Esophagus squamous epithelium (tissue), 5 donors: ENCODE results near the gene DMTF1. TPM values are rescaled to one million over a fixed set of nuclear protein-coding genes. Genes with fewer than 3 reads are reported as not detected.

Experiments used
- DNase-seq: peaks from one replicate; lab custom pipeline; 2025; lab: John Stamatoyannopoulos, UW
- H3K27ac ChIP-seq, 4 donors: fragments of 200-600 bp; sonication (generic); one replicate each; pipeline ENCODE4 v1.5.1; 2016 to 2019; ENCODE audit warnings: mild to moderate bottlenecking in 1 of 4
- H3K27me3 ChIP-seq, 4 donors: fragments of 200-600 bp; sonication (generic); 1 replicate in 3 of 4; 2 replicates in 1 of 4; pipeline versions ENCODE4 v1.5.1 to v1.6.0; 2017 to 2021; ENCODE audit warnings: antibody characterized with exemption in 1 of 4
- H3K36me3 ChIP-seq, 3 donors: fragments of 200-600 bp; sonication (generic); one replicate each; pipeline ENCODE4 v1.5.1; 2016 to 2019
- H3K4me1 ChIP-seq, 3 donors: fragments of 200-600 bp; sonication (generic); one replicate each; pipeline ENCODE4 v1.5.1; 2017 to 2019
- H3K4me3 ChIP-seq, 4 donors: fragments of 200-600 bp; sonication (generic); 1 replicate in 3 of 4; 2 replicates in 1 of 4; pipeline ENCODE4 v1.5.1; 2016 to 2019; ENCODE audit warnings: mild to moderate bottlenecking in 2 of 4, moderate library complexity in 1 of 4
- H3K9me3 ChIP-seq, 3 donors: fragments of 200-600 bp; sonication (generic); one replicate each; pipeline ENCODE4 v1.5.1; 2016 to 2019
- POLR2A ChIP-seq, 4 donors: fragments of 450-650 bp; IDR thresholded peaks; one replicate each; pipeline ENCODE4 v1.6.1; 2017; ENCODE audit warnings: antibody characterized with exemption in 4 of 4, mild to moderate bottlenecking in 4 of 4, moderate library complexity in 3 of 4
- WGBS, 2 donors: methylation state at CpG; one replicate each; pipeline ENCODE4 v1.1.5; 2018; 5-methylcytosine and 5-hydroxymethylcytosine counted together
- intact Hi-C: fragments of 100-400 bp; cut with DNase I; formaldehyde crosslinking; loops from one replicate; pipeline ENCODE4 v1.15.0; 2022
- total RNA-seq, 4 donors: library from RNA; depleted of rRNA; stranded (reverse); fragments of >200 nt; gene quantifications; one replicate each; pipeline ENCODE4 v1.1.0, GENCODE V29; 2016
- TF ChIP-seq, protein P1 (sequence below), 6 experiments: fragments of 450-650 bp in 4 of 6; fragments of 200-600 bp in 2 of 6; sonication (generic) in 2 of 6; IDR thresholded peaks; one replicate each; pipeline ENCODE4 v1.5.1; 2016 to 2019; ENCODE audit warnings: antibody characterized with exemption in 6 of 6, mild to moderate bottlenecking in 4 of 6, moderate library complexity in 4 of 6
- donor health status: DM: yes; HTN: yes; CAD: no.

The DMTF1 gene
- total RNA-seq, 4 donors from 2014 or later, result 16.5 to 75.2 (median 34.5) TPM

DNA sequence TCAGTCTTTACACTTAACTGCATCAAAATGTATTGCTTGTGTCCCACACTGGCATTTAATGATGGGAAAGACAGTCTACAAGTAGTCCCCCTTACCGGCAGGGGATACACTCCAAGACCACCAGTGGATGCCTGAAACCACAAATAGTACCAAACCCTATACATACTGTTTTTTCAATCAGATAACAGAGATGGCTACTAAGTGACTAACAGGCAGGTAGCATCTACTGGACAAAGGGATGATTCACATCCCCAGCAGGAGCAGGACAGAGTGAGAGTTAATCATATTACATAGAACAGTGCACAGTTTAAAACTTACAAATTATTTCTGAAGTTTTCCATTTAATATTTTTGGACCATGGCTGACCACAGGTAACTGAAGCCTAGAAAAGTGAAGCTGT, 54.1 kb downstream of the DMTF1 start:
- intact Hi-C loops, result no loop called here
- peaks cover 0 to 5% (median 0%) of the 10 kb centered on the region in 3 donors for H3K4me1 ChIP-seq
- no peaks in the 10 kb centered on the region for H3K27me3 ChIP-seq
- peaks cover 6 to 23% (median 20%) of the 10 kb centered on the region in 3 donors for H3K9me3 ChIP-seq
- WGBS, 2 donors, result 100% methylated on average over 1 of the region's 1 CpG
- H3K27ac ChIP-seq, result no peak overlapping the region
- H3K36me3 ChIP-seq, result peaks cover 0 to 39% (median 0%) of the 10 kb centered on the region in 3 donors
- no peak for TF ChIP-seq POLR2A (IDR thresholded peaks at IDR 0.05)
- TF ChIP-seq, protein P1, sequence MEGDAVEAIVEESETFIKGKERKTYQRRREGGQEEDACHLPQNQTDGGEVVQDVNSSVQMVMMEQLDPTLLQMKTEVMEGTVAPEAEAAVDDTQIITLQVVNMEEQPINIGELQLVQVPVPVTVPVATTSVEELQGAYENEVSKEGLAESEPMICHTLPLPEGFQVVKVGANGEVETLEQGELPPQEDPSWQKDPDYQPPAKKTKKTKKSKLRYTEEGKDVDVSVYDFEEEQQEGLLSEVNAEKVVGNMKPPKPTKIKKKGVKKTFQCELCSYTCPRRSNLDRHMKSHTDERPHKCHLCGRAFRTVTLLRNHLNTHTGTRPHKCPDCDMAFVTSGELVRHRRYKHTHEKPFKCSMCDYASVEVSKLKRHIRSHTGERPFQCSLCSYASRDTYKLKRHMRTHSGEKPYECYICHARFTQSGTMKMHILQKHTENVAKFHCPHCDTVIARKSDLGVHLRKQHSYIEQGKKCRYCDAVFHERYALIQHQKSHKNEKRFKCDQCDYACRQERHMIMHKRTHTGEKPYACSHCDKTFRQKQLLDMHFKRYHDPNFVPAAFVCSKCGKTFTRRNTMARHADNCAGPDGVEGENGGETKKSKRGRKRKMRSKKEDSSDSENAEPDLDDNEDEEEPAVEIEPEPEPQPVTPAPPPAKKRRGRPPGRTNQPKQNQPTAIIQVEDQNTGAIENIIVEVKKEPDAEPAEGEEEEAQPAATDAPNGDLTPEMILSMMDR (IDR thresholded peaks at IDR 0.05), result no peak
- no peak overlapping the region for H3K4me3 ChIP-seq
- DNase-seq, result no peak

DNA sequence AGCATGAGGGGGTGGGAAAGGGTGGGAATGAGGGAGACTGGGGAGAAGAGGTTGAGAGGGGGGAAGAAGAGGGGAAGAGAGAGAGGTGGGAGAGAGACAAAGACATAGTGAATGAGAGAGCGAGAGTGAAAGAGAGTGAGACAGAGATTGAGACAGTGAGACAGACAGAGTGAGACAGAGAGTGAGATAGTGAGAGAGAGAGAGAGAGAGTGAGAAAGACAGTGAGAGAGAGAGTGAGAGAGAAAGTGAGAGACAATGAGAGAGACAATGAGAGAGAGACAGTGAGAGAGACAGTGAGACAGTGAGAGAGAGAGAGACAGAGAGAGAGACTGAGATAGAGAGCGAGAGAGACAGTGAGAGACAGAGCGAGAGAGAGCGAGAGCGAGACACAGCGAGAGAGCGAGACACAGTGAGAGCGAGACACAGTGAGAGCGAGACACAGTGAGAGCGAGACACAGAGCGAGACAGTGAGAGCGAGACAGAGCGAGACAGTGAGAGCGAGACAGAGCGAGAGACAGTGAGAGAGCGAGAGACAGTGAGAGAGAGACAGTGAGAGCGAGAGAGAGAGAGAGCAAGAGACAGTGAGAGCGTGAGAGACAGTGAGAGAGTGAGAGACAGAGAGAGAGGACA, 57.2 kb downstream of the DMTF1 start:
- H3K4me1 ChIP-seq, result peaks cover 0 to 32% (median 8%) of the 10 kb centered on the region in 3 donors
- DNase-seq, result no peak
- WGBS, 2 donors, result 88% methylated on average over 17 of the region's 18 CpGs
- TF ChIP-seq, protein P1 (IDR thresholded peaks at IDR 0.05), result no peak
- TF ChIP-seq POLR2A (IDR thresholded peaks at IDR 0.05), result no peak
- peaks cover 6 to 21% (median 20%) of the 10 kb centered on the region in 3 donors for H3K9me3 ChIP-seq
- intact Hi-C loops, result no loop called here
- peaks cover 0 to 39% (median under 1%) of the 10 kb centered on the region in 3 donors for H3K36me3 ChIP-seq
- no peak overlapping the region for H3K4me3 ChIP-seq
- H3K27ac ChIP-seq, result no peak overlapping the region
- H3K27me3 ChIP-seq, result no peaks in the 10 kb centered on the region

DNA sequence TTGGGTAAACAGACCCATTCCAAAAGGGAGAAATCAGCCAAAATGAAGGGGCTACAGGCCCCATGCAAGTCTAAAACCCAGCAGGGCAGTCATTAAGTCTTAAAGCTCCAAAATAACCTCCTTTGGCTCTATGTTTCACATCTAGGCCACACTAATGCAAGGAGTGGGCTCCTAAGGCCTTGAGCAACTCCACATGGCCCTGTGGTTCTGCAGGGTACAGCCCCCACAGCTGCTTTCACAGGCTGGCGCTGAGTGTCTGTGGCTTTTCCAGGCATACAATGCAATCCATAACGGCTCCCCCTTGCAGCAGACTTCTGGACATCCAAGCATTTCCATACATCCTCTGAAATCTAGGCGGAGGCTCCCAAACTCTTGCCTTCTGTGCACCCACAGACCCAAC, 58.3 kb downstream of the DMTF1 start:
- no peak overlapping the region for H3K27ac ChIP-seq
- intact Hi-C loops, result loop anchor here (10.0 kb wide), 1 partner anchor 46 kb away; no protein-coding TSS in a partner anchor
- TF ChIP-seq POLR2A (IDR thresholded peaks at IDR 0.05), result no peak
- TF ChIP-seq, protein P1 (IDR thresholded peaks at IDR 0.05), result no peak
- H3K9me3 ChIP-seq, result peaks cover 0 to 11% (median 9%) of the 10 kb centered on the region in 3 donors
- 88 to 93% methylated on average over 3 of the region's 3 CpGs for WGBS, 2 donors
- no peak overlapping the region for H3K4me3 ChIP-seq
- peaks cover 0 to 39% (median 8%) of the 10 kb centered on the region in 3 donors for H3K4me1 ChIP-seq
- DNase-seq, result no peak
- no peaks in the 10 kb centered on the region for H3K27me3 ChIP-seq
- H3K36me3 ChIP-seq, result peaks cover 0 to 29% (median 3%) of the 10 kb centered on the region in 3 donors

DNA sequence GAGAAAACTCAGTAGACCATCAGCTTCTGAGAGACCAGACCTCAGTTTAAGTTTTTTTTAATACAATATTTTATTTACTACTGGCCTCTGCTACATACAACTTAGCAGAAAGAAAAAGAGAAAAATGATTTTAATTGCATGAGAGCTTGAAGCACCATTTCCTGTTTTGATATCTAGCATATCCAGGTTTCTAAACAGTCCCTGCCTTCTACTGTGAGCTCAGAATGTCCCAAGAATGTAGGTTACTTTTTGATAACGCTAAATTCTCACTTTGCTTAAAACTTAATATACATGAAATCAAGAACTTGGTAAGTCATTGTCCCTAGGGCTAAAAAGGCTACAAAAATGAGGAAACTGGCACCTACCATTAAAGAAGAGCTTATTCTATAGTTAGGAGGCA, 60.2 kb downstream of the DMTF1 start:
- intact Hi-C loops, result loop anchor here (10.0 kb wide), 1 partner anchor 48 kb away; no protein-coding TSS in a partner anchor

DNA sequence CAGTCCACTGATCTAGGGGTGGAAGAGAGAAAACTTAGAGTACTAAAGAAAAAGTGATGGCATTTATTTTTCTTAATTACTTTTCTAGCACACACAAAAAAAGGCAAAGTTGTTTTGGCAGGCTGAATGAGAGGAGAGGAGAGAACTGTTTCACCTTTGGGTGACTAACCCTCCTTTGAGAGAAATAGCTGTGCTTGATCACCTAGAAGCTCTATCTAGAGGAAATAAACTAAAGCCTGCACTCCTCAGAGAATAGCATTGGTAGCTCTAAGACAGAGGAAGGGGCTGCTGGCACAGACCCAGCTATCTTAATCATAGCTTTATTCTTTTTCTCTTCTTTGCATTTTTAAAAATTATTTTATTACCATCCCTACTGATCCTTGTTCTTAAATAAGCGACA, 61.0 kb downstream of the DMTF1 start:
- Histone ChIP-seq H3K4me1 (peaks cover 0 to 60% (median 14%) of the 10 kb centered on the region in 3 donors), H3K4me3 (no peak overlapping the region), H3K36me3 (peaks cover 0 to 6% (median 3%) of the 10 kb centered on the region in 3 donors), H3K27me3 (no peaks in the 10 kb centered on the region), H3K27ac (no peak overlapping the region), H3K9me3 (no peaks in the 10 kb centered on the region)
- WGBS, 2 donors, result 94 to 95% methylated on average over 1 of the region's 1 CpG
- no peak for TF ChIP-seq POLR2A (IDR thresholded peaks at IDR 0.05)
- TF ChIP-seq, protein P1 (IDR thresholded peaks at IDR 0.05), result no peak
- intact Hi-C loops, result loop anchor here (10.0 kb wide), 1 partner anchor 48 kb away; no protein-coding TSS in a partner anchor
- DNase-seq, result no peak

More for the DNA sequence above, 60.2 kb downstream of the DMTF1 start:
- TF ChIP-seq POLR2A (IDR thresholded peaks at IDR 0.05), result no peak
- TF ChIP-seq, protein P1 (IDR thresholded peaks at IDR 0.05), result no peak
- H3K4me3 ChIP-seq, result no peak overlapping the region
- 47 to 60% methylated on average over 1 of the region's 1 CpG for WGBS, 2 donors
- no peak for DNase-seq
- no peak overlapping the region for H3K27ac ChIP-seq
- H3K9me3 ChIP-seq, result no peaks in the 10 kb centered on the region
- H3K36me3 ChIP-seq, result peaks cover 0 to 13% (median 3%) of the 10 kb centered on the region in 3 donors
- no peaks in the 10 kb centered on the region for H3K27me3 ChIP-seq
- peaks cover 0 to 53% (median 8%) of the 10 kb centered on the region in 3 donors for H3K4me1 ChIP-seq
